Fibroblast of lung (primary cell): ENCODE results near the gene PTK7. TPM values are rescaled to one million over a fixed set of nuclear protein-coding genes. Genes with fewer than 3 reads are reported as not detected.

Experiments used
- DNase-seq, 2 donors: peaks; one replicate each; pipeline versions ENCODE4 v3.0.0 to v3.0.0-alpha.2; 2010; ENCODE audit warnings: low read depth in 2 of 2
- H2AFZ ChIP-seq: 2 replicates; pipeline ENCODE4 v1.5.1; 2012; ENCODE audit warnings: low read length, control low read depth, inconsistent platforms
- H3K27ac ChIP-seq: 2 replicates; pipeline ENCODE4 v1.5.1; 2011; ENCODE audit warnings: low read length, control low read depth; ENCODE audit not compliant: insufficient read depth
- H3K27me3 ChIP-seq: 2 replicates; pipeline ENCODE4 v1.5.1; 2011; ENCODE audit warnings: mild to moderate bottlenecking, low read length; ENCODE audit not compliant: control insufficient read depth, insufficient read depth
- H3K36me3 ChIP-seq: 2 replicates; pipeline ENCODE4 v1.5.1; 2011; ENCODE audit warnings: low read length; ENCODE audit not compliant: control insufficient read depth, insufficient read depth
- H3K4me1 ChIP-seq: 2 replicates; pipeline ENCODE4 v1.5.1; 2011; ENCODE audit warnings: low read length; ENCODE audit not compliant: control insufficient read depth, insufficient read depth; ENCODE audit errors: extremely low read depth
- H3K4me2 ChIP-seq: 2 replicates; pipeline ENCODE4 v1.5.1; 2011; ENCODE audit warnings: low read length, control low read depth; ENCODE audit not compliant: insufficient read depth; ENCODE audit errors: extremely low read depth
- H3K4me3 ChIP-seq, 4 experiments: fragments of 200-600 bp in 1 of 4; sonication (generic) in 1 of 4; replicated peaks in 1 of 4; 2 replicates each; pipeline ENCODE4 v1.5.1; 2011 to 2016; ENCODE audit warnings: low read length in 4 of 4, low read depth in 3 of 4, mild to moderate bottlenecking in 3 of 4, control low read depth in 2 of 4, inconsistent platforms in 1 of 4, mixed read lengths in 1 of 4; ENCODE audit not compliant: insufficient read depth in 1 of 4; ENCODE audit errors: control extremely low read depth in 1 of 4
- H3K79me2 ChIP-seq: 2 replicates; pipeline ENCODE4 v1.5.1; 2012; ENCODE audit warnings: mild to moderate bottlenecking, low read length, inconsistent platforms; ENCODE audit not compliant: control insufficient read depth, insufficient read depth
- H3K9ac ChIP-seq: 2 replicates; pipeline ENCODE4 v1.5.1; 2011; ENCODE audit warnings: mild to moderate bottlenecking, low read length, control low read depth; ENCODE audit not compliant: insufficient read depth
- H3K9me3 ChIP-seq: 2 replicates; pipeline ENCODE4 v1.5.1; 2012; ENCODE audit warnings: low read depth, low read length; ENCODE audit not compliant: control insufficient read depth, insufficient read depth
- H4K20me1 ChIP-seq: 2 replicates; pipeline ENCODE4 v1.5.1; 2011; ENCODE audit warnings: low read length; ENCODE audit not compliant: control insufficient read depth, insufficient read depth; ENCODE audit errors: extremely low read depth
- EZH2 ChIP-seq: IDR thresholded peaks from 2 replicates; pipeline ENCODE4 v1.5.1; 2012; ENCODE audit warnings: low read length, control low read depth, mild to moderate bottlenecking; ENCODE audit errors: missing control alignments
- polyA plus RNA-seq, 2 donors: library from polyadenylated mRNA; depleted of rRNA in 1 of 2; stranded (reverse) in 1 of 2; unstranded in 1 of 2; fragments of >200 nt; gene quantifications; 2 replicates each; pipeline ENCODE4 v1.2.1, GENCODE V29; 2011 to 2012; ENCODE audit warnings: missing spikeins in 1 of 2
- total RNA-seq: library from RNA; depleted of rRNA; stranded (reverse); fragments of >200 nt; gene quantifications from 2 replicates; pipeline ENCODE4 v1.2.1, GENCODE V29; 2014
- TF ChIP-seq, protein P1 (sequence below), 2 donors: IDR thresholded peaks in 1 of 2; conservative IDR thresholded peaks in 1 of 2; 1 replicate in 1 of 2; 2 replicates in 1 of 2; pipeline ENCODE4 v1.5.1; 2011 to 2012; ENCODE audit warnings: low read length in 2 of 2, control low read depth in 1 of 2, inconsistent platforms in 1 of 2, low read depth in 1 of 2, mild to moderate bottlenecking in 1 of 2

PTK7 gene
- total and polyA plus RNA-seq, 2 donors (not counting 1 experiment from before 2014, with no cell fraction given), result 145 to 149 TPM

DNA sequence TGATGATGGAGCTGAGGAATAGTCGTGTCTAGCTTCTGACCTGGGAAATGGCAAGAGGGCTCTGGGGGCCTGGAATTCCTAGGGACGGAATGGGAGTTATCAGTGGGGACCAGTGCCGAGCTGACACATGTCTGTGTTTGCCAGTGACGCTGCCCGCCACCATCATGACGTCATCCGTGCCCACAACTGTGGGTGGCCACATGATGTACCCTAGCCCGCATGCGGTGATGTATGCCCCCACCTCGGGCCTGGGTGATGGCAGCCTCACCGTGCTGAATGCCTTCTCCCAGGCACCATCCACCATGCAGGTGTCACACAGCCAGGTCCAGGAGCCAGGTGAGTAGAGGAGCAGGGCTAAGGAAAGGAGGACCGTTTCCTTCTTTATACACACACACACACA is 102.0 kb downstream of the PTK7 start:
- Histone ChIP-seq H3K27me3 (no peaks in the 10 kb centered on the region), H3K9ac (no peak overlapping the region), H3K79me2 (peaks cover 26% of the 10 kb centered on the region), H4K20me1 (no peaks in the 10 kb centered on the region), H3K4me1 (peaks cover 23% of the 10 kb centered on the region), H3K9me3 (no peaks in the 10 kb centered on the region), H2AFZ (no peak overlapping the region), H3K4me2 (no peak overlapping the region), H3K4me3 (no peak overlapping the region), H3K36me3 (peaks cover 36% of the 10 kb centered on the region), H3K27ac (no peak overlapping the region)
- DNase-seq, result no peak
- TF ChIP-seq, protein P1, sequence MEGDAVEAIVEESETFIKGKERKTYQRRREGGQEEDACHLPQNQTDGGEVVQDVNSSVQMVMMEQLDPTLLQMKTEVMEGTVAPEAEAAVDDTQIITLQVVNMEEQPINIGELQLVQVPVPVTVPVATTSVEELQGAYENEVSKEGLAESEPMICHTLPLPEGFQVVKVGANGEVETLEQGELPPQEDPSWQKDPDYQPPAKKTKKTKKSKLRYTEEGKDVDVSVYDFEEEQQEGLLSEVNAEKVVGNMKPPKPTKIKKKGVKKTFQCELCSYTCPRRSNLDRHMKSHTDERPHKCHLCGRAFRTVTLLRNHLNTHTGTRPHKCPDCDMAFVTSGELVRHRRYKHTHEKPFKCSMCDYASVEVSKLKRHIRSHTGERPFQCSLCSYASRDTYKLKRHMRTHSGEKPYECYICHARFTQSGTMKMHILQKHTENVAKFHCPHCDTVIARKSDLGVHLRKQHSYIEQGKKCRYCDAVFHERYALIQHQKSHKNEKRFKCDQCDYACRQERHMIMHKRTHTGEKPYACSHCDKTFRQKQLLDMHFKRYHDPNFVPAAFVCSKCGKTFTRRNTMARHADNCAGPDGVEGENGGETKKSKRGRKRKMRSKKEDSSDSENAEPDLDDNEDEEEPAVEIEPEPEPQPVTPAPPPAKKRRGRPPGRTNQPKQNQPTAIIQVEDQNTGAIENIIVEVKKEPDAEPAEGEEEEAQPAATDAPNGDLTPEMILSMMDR (conservative IDR thresholded peaks at IDR 0.05 in 1 of 2, IDR thresholded peaks at IDR 0.05 in 1 of 2; ENCODE audit: low read depth in 1 of 2, low read length in 2 of 2), result no peak
- no peak for TF ChIP-seq EZH2

DNA sequence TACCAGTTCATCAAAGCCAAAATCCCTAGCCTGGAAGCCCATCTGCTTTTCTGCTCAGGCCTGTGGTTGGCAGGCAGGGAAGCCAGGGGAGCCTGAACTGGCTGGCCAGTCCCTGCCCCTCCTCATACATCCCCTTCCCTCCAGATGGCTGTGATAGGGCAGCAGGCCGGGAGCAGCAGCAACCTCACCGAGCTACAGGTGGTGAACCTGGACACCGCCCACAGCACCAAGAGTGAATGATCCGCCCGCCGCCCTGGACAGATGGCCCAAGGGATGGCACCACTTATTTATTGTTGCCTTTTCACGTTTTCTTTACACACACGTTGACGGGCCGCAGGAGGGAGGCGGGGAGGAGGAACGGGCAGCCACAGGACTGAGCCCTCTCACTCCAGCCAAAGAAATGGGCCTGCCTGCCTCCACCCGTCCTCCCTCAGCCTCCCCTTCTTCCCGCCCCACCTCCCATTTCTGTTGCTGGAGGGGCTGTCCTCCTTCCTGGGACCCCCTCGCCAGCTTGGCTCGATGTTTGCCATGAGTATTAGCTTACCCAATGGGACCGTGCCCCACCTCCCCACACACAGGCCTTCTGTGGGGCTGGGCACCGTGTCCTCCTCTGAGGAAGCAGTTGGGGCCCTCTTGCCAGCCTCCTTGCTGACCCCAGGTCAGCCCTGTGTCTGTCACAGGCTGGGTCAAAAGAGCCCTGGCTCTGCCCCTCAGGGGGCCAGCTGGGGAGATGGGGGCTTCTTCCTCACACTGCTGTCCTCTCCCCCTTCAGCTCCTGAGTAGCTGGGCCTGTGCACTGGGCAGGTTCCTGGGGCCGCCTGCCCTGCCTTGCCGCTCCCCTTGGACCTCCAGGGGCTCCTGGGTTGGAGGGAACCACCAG is 103.1 kb downstream of the PTK7 start:
- Histone ChIP-seq H3K79me2 (peaks cover 17% of the 10 kb centered on the region), H3K27me3 (no peaks in the 10 kb centered on the region), H4K20me1 (no peaks in the 10 kb centered on the region), H3K4me2 (no peak overlapping the region), H3K4me1 (peaks cover 14% of the 10 kb centered on the region), H2AFZ (no peak overlapping the region), H3K27ac (no peak overlapping the region), H3K9ac (no peak overlapping the region), H3K36me3 (peaks cover 35% of the 10 kb centered on the region), H3K4me3 (no peak overlapping the region), H3K9me3 (no peaks in the 10 kb centered on the region)
- no peak for DNase-seq
- TF ChIP-seq, protein P1 (conservative IDR thresholded peaks at IDR 0.05 in 1 of 2, IDR thresholded peaks at IDR 0.05 in 1 of 2; ENCODE audit: low read depth in 1 of 2, low read length in 2 of 2), result no peak
- TF ChIP-seq EZH2, result no peak

DNA sequence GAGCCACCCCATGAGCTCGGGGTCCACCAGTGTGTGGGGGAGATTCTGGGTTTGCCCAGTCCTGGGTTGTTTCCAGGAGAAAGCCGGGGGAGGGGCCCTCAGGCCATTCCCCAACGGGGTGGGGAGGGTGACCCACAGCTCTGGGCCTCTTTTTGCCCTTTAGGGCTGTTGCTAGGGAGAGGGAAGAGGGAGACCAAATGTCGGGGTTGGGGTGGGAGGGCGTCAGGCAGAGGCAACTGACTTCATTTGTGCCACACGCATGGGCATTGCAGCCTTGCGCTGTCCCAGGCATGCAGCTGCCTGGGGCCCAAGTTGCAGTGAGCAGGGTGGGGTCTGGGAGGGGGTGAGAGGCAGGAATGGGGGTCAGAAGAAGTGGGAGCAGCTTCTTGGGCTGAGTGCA is 103.9 kb downstream of the PTK7 start:
- Histone ChIP-seq H3K9me3 (no peaks in the 10 kb centered on the region), H3K27ac (no peak overlapping the region), H3K4me3 (no peak overlapping the region), H3K27me3 (no peaks in the 10 kb centered on the region), H3K4me1 (peaks cover 13% of the 10 kb centered on the region), H3K79me2 (peaks cover 17% of the 10 kb centered on the region), H3K9ac (no peak overlapping the region), H3K4me2 (no peak overlapping the region), H4K20me1 (no peaks in the 10 kb centered on the region), H2AFZ (no peak overlapping the region), H3K36me3 (peaks cover 38% of the 10 kb centered on the region)
- no peak for DNase-seq
- TF ChIP-seq, protein P1 (conservative IDR thresholded peaks at IDR 0.05 in 1 of 2, IDR thresholded peaks at IDR 0.05 in 1 of 2; ENCODE audit: low read depth in 1 of 2, low read length in 2 of 2), result no peak
- TF ChIP-seq EZH2, result no peak
